GM19372 (cell line): ENCODE results near the gene C16orf78.

ENCODE experiments used
- ATAC-seq: cut with Tn5 transposase; IDR thresholded peaks from one replicate; pipeline ENCODE4 v1.9.1; 2021; ENCODE audit warnings: mild to moderate bottlenecking, low read depth, moderate library complexity; ENCODE audit not compliant: unreplicated experiment

C16orf78 gene, protein sequence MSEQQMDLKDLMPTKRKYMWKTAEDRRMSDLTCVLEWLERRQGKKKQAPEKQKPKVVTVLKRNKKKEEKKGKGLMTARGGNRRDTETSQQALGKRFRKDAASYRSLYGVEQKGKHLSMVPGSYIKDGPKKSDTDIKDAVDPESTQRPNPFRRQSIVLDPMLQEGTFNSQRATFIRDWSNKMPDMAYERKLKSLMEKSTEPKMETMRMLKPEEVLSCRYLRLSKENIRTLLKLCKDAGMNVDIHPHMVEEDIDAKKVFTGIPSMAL

DNA sequence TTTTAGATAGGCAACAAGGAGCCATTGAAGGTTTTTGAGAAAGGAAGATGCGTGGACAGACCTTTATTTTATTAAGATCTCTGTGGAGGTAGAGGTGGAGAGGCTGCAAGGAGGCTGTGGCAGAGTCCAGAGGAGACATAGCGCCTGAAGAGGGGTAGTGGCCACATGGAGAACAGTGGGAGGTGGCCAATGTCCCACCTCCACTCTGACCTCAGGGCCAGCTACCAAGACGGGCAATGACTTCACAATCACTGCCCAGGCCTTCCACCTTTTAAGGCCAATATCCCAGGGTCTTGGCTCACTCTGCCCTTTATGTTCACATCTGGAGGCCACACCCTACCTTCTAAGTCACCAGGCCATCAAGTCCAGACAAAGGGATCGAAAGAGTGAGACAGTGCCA is at the start of gene C16orf78:
Gene C16orf78, plus strand, starts transcription at position 301 of the 400 bp plus-strand sequence. CDS start 136 bp downstream, outside the sequence.
- ATAC-seq: no peak

DNA sequence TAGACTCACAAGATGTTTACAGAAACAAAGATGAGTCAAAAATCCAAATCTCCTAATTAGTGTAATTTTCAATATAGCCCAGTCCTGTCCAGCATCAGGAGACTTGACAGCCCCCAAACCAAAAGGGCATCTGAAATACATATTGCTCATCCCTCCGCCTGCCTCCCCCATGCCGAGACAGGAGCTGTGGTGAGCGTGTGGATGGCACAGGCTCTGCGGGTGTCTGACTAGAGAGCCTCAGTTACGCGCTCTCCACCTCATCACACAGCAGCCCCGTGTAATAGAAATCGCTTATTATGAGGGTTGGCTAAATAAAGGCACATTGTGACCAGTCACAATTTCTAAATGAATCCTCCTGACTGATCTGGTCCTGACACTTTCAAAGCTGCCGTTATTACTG is 48.9 kb upstream of the C16orf78 start:
- no peak for ATAC-seq

DNA sequence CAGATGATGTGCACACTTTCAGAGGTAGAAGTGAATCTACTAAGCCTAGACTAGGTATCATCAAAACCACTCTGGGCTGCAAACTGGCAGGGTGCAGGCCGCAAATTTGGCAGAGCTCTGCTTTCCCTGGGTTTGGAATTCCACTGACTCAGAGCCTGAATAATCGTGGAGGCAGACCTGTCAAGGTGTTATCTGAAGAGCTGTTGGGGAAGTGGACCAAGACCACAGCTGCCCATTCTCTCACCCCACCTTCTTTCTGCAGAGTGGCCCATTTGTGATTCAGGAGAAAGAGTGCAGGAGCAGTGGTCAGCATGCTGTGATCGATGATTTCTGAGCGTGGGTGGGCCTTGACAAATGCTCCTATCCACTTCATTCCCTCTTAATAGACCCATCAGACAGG is 46.1 kb upstream of the C16orf78 start:
- no peak for ATAC-seq

DNA sequence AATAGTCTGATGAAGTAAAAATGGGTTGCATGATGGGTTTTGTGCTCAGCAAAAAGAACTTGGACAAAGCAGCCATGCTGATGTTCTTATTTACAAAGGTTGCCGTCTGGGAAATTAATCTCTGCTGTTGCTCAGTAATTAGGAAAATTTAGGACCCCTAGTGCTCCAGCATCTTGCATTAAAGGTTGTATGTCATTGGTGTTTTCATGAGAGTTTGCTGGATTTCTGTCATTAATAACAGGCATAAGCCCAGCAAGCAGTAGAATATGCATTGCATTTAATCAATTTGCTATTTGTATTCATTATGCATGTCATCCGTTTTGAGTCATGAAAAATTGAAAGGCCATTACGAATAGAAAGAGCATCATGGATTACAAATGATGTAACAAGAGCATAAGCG is 45.3 kb upstream of the C16orf78 start:
- no peak for ATAC-seq

DNA sequence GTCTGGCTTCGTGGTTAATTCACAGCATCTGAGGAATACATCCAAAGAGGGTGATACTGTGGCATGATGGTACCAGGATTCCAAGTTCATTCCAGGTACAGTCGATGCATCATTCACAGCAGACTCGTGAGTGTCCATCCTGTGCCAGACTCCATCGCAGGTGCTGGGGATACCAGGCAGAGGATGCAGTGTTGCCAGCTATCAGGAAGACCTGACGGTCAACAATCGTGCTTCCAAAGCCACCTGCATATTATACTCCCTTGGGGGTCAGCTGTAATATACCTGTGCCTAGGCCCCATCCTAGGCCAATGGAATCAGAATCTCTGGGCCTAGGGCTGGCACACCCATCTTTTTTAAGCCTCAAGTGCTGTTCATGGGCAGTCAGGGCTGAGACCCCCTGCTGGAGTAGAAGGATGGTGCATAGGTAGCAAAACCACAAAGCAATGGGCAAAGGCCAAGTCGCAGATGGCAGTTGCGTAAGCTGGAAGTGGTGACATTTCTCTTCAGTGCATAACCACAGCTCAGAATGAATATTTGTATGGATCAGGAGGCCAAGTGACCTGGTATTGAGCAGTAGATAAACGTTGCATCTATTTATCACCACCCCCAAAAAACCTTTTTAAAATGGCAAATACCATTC is 42.9 kb upstream of the C16orf78 start:
- ATAC-seq: no peak

DNA sequence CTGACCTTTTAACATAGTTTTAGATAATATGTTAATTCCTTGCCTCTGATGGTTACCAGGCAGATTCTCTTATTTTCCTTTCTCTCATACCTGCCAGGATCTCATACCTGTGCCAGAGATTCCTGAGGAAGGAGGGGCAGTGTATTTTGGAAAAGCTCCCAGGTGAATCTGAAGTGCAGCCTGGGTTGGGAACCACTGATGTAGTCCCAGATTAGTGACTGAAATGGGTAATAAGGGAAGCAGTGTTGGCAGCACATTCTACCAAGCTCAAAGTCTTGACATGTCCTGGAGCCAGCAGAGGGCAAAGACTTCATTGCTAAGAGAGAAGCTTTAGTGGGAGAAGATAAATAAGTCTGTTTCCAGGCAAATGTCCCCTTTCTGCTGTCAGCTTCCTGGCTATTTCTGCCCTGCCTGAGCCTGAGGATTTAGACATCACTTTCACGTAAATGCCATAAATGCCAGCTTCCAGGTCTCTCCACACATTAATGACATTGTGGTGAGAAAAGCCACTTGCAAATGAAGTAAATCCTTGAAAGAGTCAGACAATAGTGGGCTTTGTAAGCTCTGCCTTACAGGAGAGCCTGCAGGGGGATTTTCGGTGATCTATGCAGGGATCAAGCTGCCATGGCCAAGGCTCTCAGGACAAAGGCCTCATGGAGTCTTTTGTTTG is 40.9 kb upstream of the C16orf78 start:
- ATAC-seq: no peak

DNA sequence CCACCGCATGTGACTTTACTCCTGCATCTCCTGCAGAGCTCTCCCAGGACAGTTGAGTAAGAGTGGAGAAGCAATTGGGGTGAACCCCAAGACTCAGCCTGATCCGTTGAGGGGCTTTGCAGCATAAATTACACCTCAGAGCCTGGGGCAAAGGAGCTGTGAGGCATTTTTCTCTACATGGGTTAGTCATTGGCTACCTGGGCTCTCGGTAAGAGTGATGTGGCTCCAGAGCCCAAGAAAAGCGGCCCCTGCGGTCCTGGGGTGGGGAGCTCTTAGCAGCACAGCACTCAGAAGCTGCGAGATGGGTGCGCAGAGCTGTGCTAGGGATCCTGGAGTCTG is 40.4 kb upstream of the C16orf78 start:
- ATAC-seq: no peak

DNA sequence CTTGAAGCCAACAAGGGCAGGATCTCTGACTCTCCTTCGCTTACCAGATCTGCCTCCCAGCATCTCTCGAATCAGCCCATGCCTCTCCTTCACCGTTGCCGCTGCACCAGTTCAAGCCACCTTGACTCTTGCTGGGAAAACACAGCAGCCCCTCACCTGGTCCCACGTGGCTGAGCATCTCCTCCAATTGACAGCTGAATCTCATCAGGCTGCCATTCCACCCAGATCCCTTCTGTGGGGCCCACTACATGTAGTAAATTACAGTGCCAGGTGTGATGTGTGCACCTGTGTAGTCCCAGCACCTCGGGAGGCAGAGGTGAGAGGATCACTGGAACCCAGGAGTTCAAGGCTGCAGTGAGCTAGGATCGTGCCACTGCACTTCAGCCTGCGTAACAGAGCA is 37.8 kb upstream of the C16orf78 start:
- no peak for ATAC-seq

DNA sequence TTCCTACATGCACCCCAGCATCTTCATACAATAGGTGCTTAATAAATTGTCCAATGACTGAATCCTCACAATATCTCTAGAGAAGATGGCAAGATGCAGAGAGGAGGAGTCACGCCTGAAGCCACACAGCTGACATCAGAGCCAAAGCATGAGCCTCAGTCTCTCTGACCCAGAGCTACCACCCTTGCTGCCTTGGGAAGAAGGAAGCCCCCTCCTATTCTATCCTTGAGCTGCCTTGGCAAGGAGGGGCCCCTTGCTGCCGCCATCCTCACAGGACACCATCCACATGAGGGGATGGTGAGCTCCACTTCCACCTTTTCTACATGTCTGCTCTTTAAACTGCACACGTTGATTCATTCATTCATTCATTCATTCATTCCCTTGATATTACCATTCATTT is 37.0 kb upstream of the C16orf78 start:
- ATAC-seq: no peak

DNA sequence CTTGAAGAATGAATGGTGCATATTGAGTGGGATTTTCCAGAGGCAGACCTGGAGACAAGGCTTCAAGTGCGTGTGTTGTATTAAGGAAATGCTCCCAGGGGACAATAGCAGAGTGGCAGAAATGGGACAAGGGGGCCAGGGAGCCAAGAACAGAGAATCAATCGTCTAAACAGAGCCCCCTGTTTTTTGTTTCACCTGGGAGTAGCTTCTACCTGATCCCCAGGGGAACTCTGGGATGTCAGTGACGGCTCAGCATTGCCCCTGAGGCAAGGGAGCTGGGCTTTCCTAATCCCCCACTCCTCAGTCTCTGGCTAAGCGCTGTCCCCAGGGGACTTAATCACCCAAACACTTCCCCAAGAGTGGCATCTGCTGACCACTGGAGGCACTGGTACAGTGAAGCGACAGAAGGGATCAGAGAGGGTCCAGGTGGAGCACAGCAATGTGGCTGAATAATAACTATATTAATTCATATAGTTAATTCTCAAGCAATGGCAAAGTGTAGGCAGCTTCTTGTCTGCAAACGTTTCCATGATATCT is 35.7 kb upstream of the C16orf78 start:
- no peak for ATAC-seq

DNA sequence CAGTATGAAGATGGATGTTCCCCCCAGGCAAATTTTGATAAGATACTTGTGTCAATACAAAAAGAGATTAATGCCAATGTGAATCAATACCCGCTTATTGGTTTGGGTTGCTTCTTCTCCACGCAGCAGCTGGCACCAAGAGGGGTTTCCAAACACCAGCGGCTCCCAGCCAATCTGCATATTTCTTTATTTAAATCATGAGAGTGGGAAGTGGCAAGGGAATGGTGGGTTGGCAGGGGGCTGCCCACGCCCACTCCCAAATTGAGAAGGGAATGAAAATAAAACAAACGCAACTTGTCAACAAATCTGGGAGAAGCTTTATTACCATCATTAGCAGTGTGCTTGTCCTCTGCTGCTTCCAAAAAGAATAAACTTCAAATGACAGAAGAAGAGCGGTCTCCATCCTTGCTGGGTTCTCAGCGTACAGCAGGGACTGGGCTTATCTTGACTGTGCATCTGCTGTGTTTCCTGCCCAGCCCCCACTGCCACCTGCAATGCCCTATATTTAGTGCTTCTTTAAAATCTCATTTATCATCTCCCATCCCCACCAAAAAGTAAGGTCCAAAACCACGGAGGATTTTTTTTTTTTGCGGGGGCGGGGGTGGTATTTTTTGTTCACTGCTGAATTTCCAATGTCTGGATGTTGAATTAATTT is 34.9 kb upstream of the C16orf78 start:
- ATAC-seq: no peak

DNA sequence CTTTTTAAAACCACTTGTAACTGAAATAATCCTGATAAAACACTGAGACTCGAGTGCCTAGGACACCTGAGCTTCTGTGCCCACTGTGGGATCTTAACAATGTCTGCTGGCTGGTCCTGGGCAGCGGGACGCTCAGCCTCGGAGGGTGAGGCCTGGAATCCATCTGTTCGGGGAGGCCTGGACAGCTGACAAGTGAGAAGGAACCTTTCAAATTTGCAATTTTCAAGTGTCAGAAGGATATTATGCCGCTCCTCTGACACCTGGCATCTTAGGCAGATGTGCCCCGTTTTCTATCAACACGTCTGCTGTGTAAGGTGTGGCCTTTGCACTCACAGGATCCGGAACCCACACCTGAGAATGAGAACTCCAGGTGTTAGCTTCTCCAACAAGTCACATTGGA is 33.1 kb upstream of the C16orf78 start:
- no peak for ATAC-seq

DNA sequence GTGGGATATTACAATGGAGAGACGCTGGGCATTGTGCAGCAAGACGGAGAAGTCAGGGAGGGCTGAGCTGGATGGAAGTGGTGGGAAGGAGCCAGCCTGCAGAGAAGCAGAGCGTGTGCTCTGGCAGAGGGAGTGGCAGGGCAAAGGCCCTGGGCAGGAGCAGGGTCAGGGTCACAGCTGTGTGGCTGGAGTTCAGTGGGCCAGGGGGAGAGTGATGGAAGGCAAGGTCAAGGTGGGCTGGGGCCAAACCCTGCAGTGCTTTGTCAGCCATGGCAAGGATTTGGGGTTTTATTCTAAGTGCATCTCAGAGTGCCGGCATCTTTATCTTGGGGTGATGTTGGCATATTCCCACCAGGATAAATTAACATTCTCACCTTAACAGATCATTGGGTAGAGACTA is 31.9 kb upstream of the C16orf78 start:
- ATAC-seq: no peak

DNA sequence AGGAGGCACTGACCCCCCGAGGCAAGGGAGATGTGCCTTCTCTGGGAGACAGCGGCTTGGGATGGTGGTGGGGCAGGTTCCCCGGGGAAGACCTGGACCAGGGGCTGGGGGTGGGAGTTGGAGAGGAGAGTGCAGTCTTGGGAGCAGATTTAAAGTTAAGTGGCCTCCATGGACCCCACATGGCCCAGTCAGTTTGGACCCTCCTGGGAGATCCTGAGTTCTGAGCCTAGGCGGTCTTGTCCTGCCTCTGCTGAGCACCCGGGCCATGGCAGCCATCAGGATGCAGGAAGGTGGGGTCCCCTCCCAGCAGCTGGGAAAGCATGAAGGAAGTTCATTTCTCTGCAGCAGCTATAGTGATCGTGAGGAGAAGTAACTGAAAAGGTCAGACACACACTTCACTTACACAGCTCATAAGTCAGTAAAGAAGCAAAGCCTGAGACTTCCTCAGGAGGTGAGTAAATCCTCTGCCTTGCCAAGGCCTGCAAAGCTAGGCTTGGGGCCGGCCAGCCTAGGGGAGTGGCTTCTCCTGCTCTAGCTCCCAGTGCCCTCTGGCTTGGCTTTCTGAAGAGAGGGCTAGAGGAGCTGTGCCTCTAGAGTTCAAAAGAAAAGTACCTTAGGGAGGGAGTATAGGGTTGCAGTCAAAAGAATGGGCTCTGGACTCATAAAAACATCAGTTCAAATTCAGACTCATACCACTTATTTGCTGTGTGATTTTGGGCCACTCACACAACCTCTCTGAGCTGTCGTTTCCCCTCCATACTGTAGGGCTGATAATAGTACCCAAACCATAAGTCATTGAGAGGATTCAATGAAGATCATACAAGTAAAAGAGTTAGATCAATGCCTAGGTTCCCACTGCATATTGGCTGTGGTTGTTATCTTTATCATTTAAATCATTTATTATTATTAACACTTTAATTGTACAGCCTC is 31.0 kb upstream of the C16orf78 start:
- no peak for ATAC-seq

DNA sequence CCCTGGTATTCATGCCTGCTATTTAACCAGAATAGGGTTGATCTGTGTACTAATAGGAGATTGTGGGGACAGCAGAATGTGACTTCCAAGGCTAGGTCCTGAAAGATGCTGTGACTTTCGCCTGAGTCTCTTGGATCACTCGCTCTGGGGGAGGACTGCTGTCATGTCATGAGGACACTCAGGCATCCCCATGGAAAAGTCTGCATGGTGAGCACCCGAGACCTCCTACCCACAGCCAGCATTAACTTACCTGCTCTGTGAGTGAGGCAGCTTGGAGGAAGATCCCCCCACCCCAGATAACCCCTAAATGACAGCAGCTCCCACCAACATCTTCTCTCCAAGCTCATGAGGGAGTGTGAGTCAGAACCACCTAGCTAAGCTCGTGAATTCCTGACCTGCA is 30.3 kb upstream of the C16orf78 start:
- no peak for ATAC-seq

DNA sequence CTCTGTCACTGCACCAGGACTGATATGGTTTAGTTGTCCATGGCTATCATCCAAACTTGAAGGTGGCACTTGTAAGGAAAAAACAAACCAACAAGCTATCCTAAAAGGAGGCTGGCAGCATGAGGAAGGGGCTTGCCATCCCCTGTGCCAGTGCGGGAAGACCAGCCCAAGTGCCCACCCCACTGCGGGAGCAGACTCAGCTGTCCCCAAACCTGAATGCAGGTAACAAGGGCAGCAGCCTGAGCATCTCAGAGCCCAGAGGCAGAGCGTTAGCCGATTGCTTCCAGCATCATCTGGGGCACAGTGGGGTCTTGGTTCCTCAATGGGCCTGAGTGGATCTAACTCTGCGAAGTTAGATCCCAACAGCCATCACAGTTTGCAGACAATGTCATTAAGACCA is 29.2 kb upstream of the C16orf78 start:
- ATAC-seq: no peak

DNA sequence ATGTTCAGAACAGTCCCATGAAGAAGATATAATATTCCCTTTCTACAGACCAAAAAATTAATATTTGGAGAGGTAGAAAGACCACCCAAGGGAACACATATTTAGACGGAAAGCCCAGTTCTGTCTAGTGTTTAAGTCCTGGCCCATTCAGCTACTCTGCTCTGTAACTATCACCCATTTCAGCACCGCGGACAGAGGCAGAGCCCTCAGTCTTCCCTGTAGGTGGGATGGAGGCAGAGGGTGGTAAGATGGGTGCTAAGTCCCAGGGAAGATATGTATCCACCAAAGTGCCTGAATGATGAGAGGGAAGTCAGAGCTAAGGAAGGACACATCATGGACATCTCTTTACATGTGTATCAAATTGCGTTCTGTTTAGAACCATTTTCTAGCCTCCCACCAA is 27.8 kb upstream of the C16orf78 start:
- no peak for ATAC-seq

DNA sequence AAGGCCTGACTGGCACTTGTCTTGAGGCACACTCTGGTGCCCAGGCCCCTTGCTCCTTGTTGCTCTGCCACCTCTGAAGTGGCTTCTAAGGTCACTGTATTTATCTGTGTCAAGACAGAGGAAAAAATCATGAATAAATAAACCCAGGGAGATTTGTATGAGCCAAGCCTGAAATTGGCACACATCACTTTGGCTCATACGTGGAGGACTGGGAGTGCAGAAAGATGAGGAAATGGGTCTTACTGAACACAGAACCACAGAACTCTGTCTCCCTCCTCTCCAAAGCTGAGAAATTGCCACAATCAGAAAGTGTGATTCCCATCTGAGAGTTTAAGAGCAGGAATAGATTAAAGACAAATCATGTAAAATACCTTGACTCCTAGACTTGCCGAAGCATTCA is 27.1 kb upstream of the C16orf78 start:
- no peak for ATAC-seq

DNA sequence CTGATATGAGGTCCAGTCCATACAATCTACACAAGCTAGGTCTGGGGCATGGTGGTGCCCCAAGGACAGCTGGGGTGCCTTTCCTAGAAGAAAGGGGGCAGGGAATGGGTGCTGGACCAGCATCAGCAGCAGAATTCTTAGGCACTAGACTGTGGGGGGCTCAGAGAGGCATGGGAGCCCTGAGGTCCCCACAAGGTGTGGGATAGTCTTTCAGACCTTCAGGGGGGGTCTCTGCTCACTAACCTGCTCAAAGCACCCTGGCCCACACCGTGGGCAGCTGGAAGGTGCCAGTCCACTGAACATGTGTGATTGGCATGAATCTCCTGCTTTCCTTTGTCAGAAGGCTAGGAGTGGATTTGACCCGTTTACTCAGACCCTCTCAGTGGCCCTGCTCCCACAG is 26.1 kb upstream of the C16orf78 start:
- ATAC-seq: no peak
